GM12892 (cell line): ENCODE measurements around the gene FOXE1.

Experiments
- POLR2AphosphoS5 ChIP-seq: IDR thresholded peaks from 2 replicates; pipeline ENCODE4 v1.6.1; 2011; ENCODE audit warnings: low read depth, low read length, control low read depth
- TAF1 ChIP-seq: IDR thresholded peaks from 2 replicates; pipeline ENCODE4 v1.6.1; 2011; ENCODE audit warnings: low read depth, mild to moderate bottlenecking, control low read depth, low read length, borderline replicate concordance

- TF ChIP-seq TAF1 (no peak), POLR2AphosphoS5 (no peak)
Measured at GRCh38 chr9:97819735-97820134, 33.3 kb upstream of the FOXE1 start.
